WTC11 (cell line): ENCODE measurements around the gene SEC31B. TPM values are rescaled to one million over a fixed set of nuclear protein-coding genes. Genes with fewer than 3 reads are reported as not detected.

Experiments used
- CDX4 ChIP-seq: fragments of 250-450 bp; sonication (Bioruptor Pico); IDR thresholded peaks from 2 replicates; pipeline ENCODE4 v1.9.0; 2021; ENCODE audit warnings: moderate library complexity, mild to moderate bottlenecking, inconsistent platforms, borderline replicate concordance
- IRF1 ChIP-seq: sonication (generic); formaldehyde crosslinking; IDR thresholded peaks from 2 replicates; pipeline ENCODE4 v1.8.0; 2023; ENCODE audit warnings: missing genetic modification reagents
- NFE2L1 ChIP-seq: sonication (generic); formaldehyde crosslinking; IDR thresholded peaks from 2 replicates; pipeline ENCODE4 v1.8.1; 2023; ENCODE audit warnings: missing genetic modification reagents
- PRRX2 ChIP-seq: fragments of 250-450 bp; sonication (Bioruptor Pico); IDR thresholded peaks from 2 replicates; pipeline ENCODE4 v1.8.0; 2021; ENCODE audit warnings: mild to moderate bottlenecking
- total RNA-seq: library from RNA; stranded (reverse); gene quantifications from 3 replicates; pipeline ENCODE4 v1.2.3, GENCODE V29; 2021
- TF ChIP-seq, protein P1 (sequence below): sonication (generic); formaldehyde crosslinking; IDR thresholded peaks from 2 replicates; pipeline ENCODE4 v1.8.0; 2022; ENCODE audit warnings: missing genetic modification reagents
- TF ChIP-seq, protein P2 (sequence below): fragments of 250-450 bp; sonication (Bioruptor Pico); IDR thresholded peaks from 2 replicates; pipeline ENCODE4 v1.9.0; 2021; ENCODE audit warnings: mild to moderate bottlenecking, borderline replicate concordance
- TF ChIP-seq, protein P3 (sequence below): sonication (generic); formaldehyde crosslinking; IDR thresholded peaks from 2 replicates; pipeline ENCODE4 v1.8.1; 2023; ENCODE audit warnings: mild to moderate bottlenecking, missing genetic modification reagents, borderline replicate concordance
- TF ChIP-seq, protein P4 (sequence below): fragments of 250-450 bp; sonication (Bioruptor Pico); IDR thresholded peaks from 2 replicates; pipeline ENCODE4 v1.9.0; 2021; ENCODE audit warnings: mild to moderate bottlenecking

The SEC31B gene
- total RNA-seq, 1 experiment from 2014 or later = 6.7 TPM

DNA sequence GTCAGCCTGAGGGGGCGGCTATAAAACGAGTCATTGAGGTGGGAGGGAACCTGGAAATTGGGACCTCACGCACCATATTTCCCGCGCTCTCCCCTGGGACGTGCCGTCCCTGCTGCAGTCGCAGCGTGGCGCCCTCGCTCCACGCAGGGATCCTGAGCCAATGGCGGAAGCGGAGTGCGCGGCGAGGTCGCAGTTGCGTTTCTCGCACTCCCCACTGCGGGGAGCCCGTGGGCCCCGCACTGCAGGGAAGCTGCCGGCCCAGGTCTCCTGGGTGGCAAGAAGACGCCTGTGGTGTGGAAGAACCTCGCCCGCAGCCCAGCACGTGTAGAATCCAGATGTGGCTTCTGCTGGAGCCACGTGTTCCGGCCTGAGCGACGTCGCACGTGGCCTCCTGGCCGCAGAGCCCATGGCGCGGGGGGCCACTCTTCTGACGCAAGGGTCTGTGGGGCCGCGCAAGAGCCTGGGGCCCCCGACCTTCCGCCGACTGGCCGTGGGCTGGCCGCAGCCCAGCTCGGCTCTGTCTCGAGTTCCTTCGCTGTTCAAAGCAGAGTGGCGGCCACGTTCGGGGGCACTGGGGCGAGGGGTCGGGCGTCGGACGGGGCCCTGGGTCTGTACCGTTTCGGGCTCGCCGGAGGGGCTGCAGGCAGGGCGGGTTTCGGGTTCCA is 42.5 kb upstream of the SEC31B start (continued):
- TF ChIP-seq, protein P1, sequence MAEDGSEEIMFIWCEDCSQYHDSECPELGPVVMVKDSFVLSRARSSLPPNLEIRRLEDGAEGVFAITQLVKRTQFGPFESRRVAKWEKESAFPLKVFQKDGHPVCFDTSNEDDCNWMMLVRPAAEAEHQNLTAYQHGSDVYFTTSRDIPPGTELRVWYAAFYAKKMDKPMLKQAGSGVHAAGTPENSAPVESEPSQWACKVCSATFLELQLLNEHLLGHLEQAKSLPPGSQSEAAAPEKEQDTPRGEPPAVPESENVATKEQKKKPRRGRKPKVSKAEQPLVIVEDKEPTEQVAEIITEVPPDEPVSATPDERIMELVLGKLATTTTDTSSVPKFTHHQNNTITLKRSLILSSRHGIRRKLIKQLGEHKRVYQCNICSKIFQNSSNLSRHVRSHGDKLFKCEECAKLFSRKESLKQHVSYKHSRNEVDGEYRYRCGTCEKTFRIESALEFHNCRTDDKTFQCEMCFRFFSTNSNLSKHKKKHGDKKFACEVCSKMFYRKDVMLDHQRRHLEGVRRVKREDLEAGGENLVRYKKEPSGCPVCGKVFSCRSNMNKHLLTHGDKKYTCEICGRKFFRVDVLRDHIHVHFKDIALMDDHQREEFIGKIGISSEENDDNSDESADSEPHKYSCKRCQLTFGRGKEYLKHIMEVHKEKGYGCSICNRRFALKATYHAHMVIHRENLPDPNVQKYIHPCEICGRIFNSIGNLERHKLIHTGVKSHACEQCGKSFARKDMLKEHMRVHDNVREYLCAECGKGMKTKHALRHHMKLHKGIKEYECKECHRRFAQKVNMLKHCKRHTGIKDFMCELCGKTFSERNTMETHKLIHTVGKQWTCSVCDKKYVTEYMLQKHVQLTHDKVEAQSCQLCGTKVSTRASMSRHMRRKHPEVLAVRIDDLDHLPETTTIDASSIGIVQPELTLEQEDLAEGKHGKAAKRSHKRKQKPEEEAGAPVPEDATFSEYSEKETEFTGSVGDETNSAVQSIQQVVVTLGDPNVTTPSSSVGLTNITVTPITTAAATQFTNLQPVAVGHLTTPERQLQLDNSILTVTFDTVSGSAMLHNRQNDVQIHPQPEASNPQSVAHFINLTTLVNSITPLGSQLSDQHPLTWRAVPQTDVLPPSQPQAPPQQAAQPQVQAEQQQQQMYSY (CRISPR knock-in tag) = no peak
- TF ChIP-seq IRF1 (CRISPR knock-in tag) (peak; percentile 73; the same call in 1 of the 2 replicates), NFE2L1 (CRISPR knock-in tag) (peak; percentile 45; the same call in 1 of the 2 replicates), CDX4 (CRISPR knock-in tag) (no peak), PRRX2 (CRISPR knock-in tag) (0 out of 2 replicates have a peak, but pooled peaks have one; percentile 41)
- TF ChIP-seq, protein P2, sequence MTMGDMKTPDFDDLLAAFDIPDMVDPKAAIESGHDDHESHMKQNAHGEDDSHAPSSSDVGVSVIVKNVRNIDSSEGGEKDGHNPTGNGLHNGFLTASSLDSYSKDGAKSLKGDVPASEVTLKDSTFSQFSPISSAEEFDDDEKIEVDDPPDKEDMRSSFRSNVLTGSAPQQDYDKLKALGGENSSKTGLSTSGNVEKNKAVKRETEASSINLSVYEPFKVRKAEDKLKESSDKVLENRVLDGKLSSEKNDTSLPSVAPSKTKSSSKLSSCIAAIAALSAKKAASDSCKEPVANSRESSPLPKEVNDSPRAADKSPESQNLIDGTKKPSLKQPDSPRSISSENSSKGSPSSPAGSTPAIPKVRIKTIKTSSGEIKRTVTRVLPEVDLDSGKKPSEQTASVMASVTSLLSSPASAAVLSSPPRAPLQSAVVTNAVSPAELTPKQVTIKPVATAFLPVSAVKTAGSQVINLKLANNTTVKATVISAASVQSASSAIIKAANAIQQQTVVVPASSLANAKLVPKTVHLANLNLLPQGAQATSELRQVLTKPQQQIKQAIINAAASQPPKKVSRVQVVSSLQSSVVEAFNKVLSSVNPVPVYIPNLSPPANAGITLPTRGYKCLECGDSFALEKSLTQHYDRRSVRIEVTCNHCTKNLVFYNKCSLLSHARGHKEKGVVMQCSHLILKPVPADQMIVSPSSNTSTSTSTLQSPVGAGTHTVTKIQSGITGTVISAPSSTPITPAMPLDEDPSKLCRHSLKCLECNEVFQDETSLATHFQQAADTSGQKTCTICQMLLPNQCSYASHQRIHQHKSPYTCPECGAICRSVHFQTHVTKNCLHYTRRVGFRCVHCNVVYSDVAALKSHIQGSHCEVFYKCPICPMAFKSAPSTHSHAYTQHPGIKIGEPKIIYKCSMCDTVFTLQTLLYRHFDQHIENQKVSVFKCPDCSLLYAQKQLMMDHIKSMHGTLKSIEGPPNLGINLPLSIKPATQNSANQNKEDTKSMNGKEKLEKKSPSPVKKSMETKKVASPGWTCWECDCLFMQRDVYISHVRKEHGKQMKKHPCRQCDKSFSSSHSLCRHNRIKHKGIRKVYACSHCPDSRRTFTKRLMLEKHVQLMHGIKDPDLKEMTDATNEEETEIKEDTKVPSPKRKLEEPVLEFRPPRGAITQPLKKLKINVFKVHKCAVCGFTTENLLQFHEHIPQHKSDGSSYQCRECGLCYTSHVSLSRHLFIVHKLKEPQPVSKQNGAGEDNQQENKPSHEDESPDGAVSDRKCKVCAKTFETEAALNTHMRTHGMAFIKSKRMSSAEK (CRISPR knock-in tag) = no peak
- TF ChIP-seq, protein P3, sequence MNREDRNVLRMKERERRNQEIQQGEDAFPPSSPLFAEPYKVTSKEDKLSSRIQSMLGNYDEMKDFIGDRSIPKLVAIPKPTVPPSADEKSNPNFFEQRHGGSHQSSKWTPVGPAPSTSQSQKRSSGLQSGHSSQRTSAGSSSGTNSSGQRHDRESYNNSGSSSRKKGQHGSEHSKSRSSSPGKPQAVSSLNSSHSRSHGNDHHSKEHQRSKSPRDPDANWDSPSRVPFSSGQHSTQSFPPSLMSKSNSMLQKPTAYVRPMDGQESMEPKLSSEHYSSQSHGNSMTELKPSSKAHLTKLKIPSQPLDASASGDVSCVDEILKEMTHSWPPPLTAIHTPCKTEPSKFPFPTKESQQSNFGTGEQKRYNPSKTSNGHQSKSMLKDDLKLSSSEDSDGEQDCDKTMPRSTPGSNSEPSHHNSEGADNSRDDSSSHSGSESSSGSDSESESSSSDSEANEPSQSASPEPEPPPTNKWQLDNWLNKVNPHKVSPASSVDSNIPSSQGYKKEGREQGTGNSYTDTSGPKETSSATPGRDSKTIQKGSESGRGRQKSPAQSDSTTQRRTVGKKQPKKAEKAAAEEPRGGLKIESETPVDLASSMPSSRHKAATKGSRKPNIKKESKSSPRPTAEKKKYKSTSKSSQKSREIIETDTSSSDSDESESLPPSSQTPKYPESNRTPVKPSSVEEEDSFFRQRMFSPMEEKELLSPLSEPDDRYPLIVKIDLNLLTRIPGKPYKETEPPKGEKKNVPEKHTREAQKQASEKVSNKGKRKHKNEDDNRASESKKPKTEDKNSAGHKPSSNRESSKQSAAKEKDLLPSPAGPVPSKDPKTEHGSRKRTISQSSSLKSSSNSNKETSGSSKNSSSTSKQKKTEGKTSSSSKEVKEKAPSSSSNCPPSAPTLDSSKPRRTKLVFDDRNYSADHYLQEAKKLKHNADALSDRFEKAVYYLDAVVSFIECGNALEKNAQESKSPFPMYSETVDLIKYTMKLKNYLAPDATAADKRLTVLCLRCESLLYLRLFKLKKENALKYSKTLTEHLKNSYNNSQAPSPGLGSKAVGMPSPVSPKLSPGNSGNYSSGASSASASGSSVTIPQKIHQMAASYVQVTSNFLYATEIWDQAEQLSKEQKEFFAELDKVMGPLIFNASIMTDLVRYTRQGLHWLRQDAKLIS (CRISPR knock-in tag) = 0 out of 2 replicates have a peak, but pooled peaks have one; percentile 43
- TF ChIP-seq, protein P4, sequence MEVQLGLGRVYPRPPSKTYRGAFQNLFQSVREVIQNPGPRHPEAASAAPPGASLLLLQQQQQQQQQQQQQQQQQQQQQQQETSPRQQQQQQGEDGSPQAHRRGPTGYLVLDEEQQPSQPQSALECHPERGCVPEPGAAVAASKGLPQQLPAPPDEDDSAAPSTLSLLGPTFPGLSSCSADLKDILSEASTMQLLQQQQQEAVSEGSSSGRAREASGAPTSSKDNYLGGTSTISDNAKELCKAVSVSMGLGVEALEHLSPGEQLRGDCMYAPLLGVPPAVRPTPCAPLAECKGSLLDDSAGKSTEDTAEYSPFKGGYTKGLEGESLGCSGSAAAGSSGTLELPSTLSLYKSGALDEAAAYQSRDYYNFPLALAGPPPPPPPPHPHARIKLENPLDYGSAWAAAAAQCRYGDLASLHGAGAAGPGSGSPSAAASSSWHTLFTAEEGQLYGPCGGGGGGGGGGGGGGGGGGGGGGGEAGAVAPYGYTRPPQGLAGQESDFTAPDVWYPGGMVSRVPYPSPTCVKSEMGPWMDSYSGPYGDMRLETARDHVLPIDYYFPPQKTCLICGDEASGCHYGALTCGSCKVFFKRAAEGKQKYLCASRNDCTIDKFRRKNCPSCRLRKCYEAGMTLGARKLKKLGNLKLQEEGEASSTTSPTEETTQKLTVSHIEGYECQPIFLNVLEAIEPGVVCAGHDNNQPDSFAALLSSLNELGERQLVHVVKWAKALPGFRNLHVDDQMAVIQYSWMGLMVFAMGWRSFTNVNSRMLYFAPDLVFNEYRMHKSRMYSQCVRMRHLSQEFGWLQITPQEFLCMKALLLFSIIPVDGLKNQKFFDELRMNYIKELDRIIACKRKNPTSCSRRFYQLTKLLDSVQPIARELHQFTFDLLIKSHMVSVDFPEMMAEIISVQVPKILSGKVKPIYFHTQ (CRISPR knock-in tag) = no peak
